H9 (cell line): Measurements from ENCODE around the gene PIP5K1C. TPM values are rescaled to one million over a fixed set of nuclear protein-coding genes. Genes with fewer than 3 reads are reported as not detected.
A peak's percentile ranks its signal among the peaks of the same experiment; 100 is the strongest.

Source experiments
- DNase-seq: peaks from one replicate; pipeline ENCODE4 v3.0.0-alpha.2; 2017
- H2AFZ ChIP-seq: one replicate; pipeline ENCODE4 v1.6.1; 2013; ENCODE audit warnings: mild to moderate bottlenecking, low read length, control low read depth, moderate library complexity
- H2AK5ac ChIP-seq: 2 replicates; pipeline ENCODE4 v1.6.1; 2013; ENCODE audit warnings: low read length, control low read depth, mixed read lengths; ENCODE audit not compliant: insufficient read length
- H2BK120ac ChIP-seq: one replicate; pipeline ENCODE4 v1.6.1; 2013; ENCODE audit warnings: low read depth, mild to moderate bottlenecking, low read length, control low read depth, inconsistent platforms; ENCODE audit not compliant: poor library complexity, severe bottlenecking
- H2BK12ac ChIP-seq: 2 replicates; pipeline ENCODE4 v1.6.1; 2013; ENCODE audit warnings: low read length, control low read depth, mixed read lengths, low read depth; ENCODE audit not compliant: insufficient read length
- H2BK15ac ChIP-seq: 2 replicates; pipeline ENCODE4 v1.6.1; 2013; ENCODE audit warnings: low read depth, low read length, control low read depth
- H2BK20ac ChIP-seq: one replicate; pipeline ENCODE4 v1.6.1; 2013; ENCODE audit warnings: low read depth, mild to moderate bottlenecking, low read length, control low read depth, inconsistent platforms; ENCODE audit not compliant: poor library complexity, severe bottlenecking
- H2BK5ac ChIP-seq: 2 replicates; pipeline ENCODE4 v1.6.1; 2013; ENCODE audit warnings: low read length, control low read depth, mixed read lengths; ENCODE audit not compliant: insufficient read length
- H3K14ac ChIP-seq: 2 replicates; pipeline ENCODE4 v1.6.1; 2013; ENCODE audit warnings: low read length, control low read depth; ENCODE audit not compliant: insufficient read depth
- H3K18ac ChIP-seq: 2 replicates; pipeline ENCODE4 v1.6.1; 2013; ENCODE audit warnings: low read depth, mild to moderate bottlenecking, mixed read lengths, low read length, control low read depth; ENCODE audit not compliant: insufficient read length
- H3K23ac ChIP-seq: 2 replicates; pipeline ENCODE4 v1.6.1; 2013; ENCODE audit warnings: low read length, control low read depth, mixed read lengths, low read depth; ENCODE audit not compliant: insufficient read length
- H3K23me2 ChIP-seq: 2 replicates; pipeline ENCODE4 v1.6.1; 2013; ENCODE audit warnings: low read depth, mild to moderate bottlenecking, mixed read lengths, low read length, control low read depth; ENCODE audit not compliant: insufficient read length, poor library complexity, severe bottlenecking
- H3K27ac ChIP-seq: 2 replicates; pipeline ENCODE4 v1.5.1; 2013; ENCODE audit warnings: low read length, control low read depth, mixed read lengths, low read depth; ENCODE audit not compliant: insufficient read length
- H3K27me3 ChIP-seq: 2 replicates; pipeline ENCODE4 v1.6.1; 2013; ENCODE audit warnings: low read length, control low read depth, inconsistent platforms; ENCODE audit not compliant: insufficient read depth
- H3K4ac ChIP-seq: 2 replicates; pipeline ENCODE4 v1.6.1; 2013; ENCODE audit warnings: low read depth, mild to moderate bottlenecking, control low read depth, inconsistent platforms, low read length, moderate library complexity
- H3K4me1 ChIP-seq: 2 replicates; pipeline ENCODE4 v1.6.1; 2013; ENCODE audit warnings: low read length, control low read depth, inconsistent platforms; ENCODE audit not compliant: insufficient read depth
- H3K4me2 ChIP-seq: 2 replicates; pipeline ENCODE4 v1.6.1; 2013; ENCODE audit warnings: low read length, control low read depth, mixed read lengths; ENCODE audit not compliant: insufficient read length, insufficient read depth
- H3K56ac ChIP-seq: 2 replicates; pipeline ENCODE4 v1.6.1; 2013; ENCODE audit warnings: low read depth, mild to moderate bottlenecking, mixed read lengths, low read length, control low read depth; ENCODE audit not compliant: insufficient read length
- H3K79me1 ChIP-seq: 2 replicates; pipeline ENCODE4 v1.6.1; 2013; ENCODE audit warnings: low read depth, mild to moderate bottlenecking, moderate library complexity, low read length, control low read depth, inconsistent platforms; ENCODE audit not compliant: insufficient read depth, poor library complexity, severe bottlenecking
- H3K79me2 ChIP-seq: 2 replicates; pipeline ENCODE4 v1.6.1; 2013; ENCODE audit warnings: low read length, control low read depth, inconsistent platforms; ENCODE audit not compliant: insufficient read depth
- H3K9ac ChIP-seq: 2 replicates; pipeline ENCODE4 v1.6.1; 2013; ENCODE audit warnings: low read length, control low read depth, mixed read lengths; ENCODE audit not compliant: insufficient read length; ENCODE audit errors: extremely low read depth
- H3K9me3 ChIP-seq: one replicate; pipeline ENCODE4 v1.6.1; 2013; ENCODE audit warnings: low read depth, low read length, inconsistent platforms; ENCODE audit not compliant: control insufficient read depth
- H3T11ph ChIP-seq: one replicate; pipeline ENCODE4 v1.6.1; 2013; ENCODE audit warnings: mild to moderate bottlenecking, low read length, control low read depth, inconsistent platforms
- H4K20me1 ChIP-seq: one replicate; pipeline ENCODE4 v1.6.1; 2013; ENCODE audit not compliant: control insufficient read depth, insufficient read length, insufficient read depth
- H4K5ac ChIP-seq: 2 replicates; pipeline ENCODE4 v1.6.1; 2013; ENCODE audit warnings: low read depth, mild to moderate bottlenecking, mixed read lengths, low read length, control low read depth; ENCODE audit not compliant: insufficient read length
- H4K8ac ChIP-seq: replicated peaks from 2 replicates; pipeline ENCODE4 v1.6.1; 2013; ENCODE audit warnings: low read length, control low read depth, mixed read lengths, low read depth; ENCODE audit not compliant: insufficient read length
- H4K91ac ChIP-seq: 2 replicates; pipeline ENCODE4 v1.6.1; 2013; ENCODE audit warnings: low read depth, mild to moderate bottlenecking, moderate library complexity, mixed read lengths, low read length, control low read depth; ENCODE audit not compliant: insufficient read length
- H3K27ac Mint-ChIP-seq, 3 experiments: 2 replicates in 2 of 3; 3 replicates in 1 of 3; pipeline ENCODE4 v1.8.0; 2020 to 2021; ENCODE audit warnings: mixed read lengths in 3 of 3, mild to moderate bottlenecking in 1 of 3, moderate library complexity in 1 of 3
- H3K27me3 Mint-ChIP-seq: 2 replicates; pipeline ENCODE4 v1.8.0; 2021; ENCODE audit warnings: low read depth, mild to moderate bottlenecking, moderate library complexity, mixed read lengths
- H3K36me3 Mint-ChIP-seq, 3 experiments: 2 replicates in 2 of 3; 3 replicates in 1 of 3; pipeline ENCODE4 v1.8.0; 2020 to 2021; ENCODE audit warnings: low read depth in 3 of 3, mixed read lengths in 3 of 3; ENCODE audit not compliant: insufficient read depth in 1 of 3
- H3K4me1 Mint-ChIP-seq, 2 experiments: 2 replicates each; pipeline ENCODE4 v1.8.0; 2020; ENCODE audit warnings: mixed read lengths in 2 of 2
- H3K4me3 Mint-ChIP-seq, 2 experiments: 2 replicates in 1 of 2; 3 replicates in 1 of 2; pipeline ENCODE4 v1.8.0; 2020 to 2021; ENCODE audit warnings: mild to moderate bottlenecking in 2 of 2, mixed read lengths in 2 of 2, moderate library complexity in 1 of 2
- H3K9me3 Mint-ChIP-seq, 2 experiments: 2 replicates in 1 of 2; 3 replicates in 1 of 2; pipeline ENCODE4 v1.8.0; 2020; ENCODE audit warnings: mild to moderate bottlenecking in 2 of 2, mixed read lengths in 2 of 2, moderate library complexity in 1 of 2
- CTCF ChIP-seq: fragments of 200-600 bp; sonication (generic); conservative IDR thresholded peaks from 3 replicates; pipeline ENCODE4 v1.8.0; 2021; ENCODE audit warnings: antibody characterized with exemption, mild to moderate bottlenecking
- WGBS: extraction: QIAGEN DNeasy Blood & Tissue Kit; methylation state at CpG from one replicate; pipeline ENCODE4 v1.1.7; 2013; ENCODE audit warnings: missing lambda C conversion rate, low lambda C conversion rate, mixed read lengths; ENCODE audit not compliant: insufficient read length; ENCODE audit errors: extremely low coverage; 5-methylcytosine and 5-hydroxymethylcytosine counted together
- total RNA-seq: library from RNA; stranded (reverse); gene quantifications from 2 replicates; pipeline ENCODE4 v1.2.1, GENCODE V29; 2021

Gene PIP5K1C
- total RNA-seq, 1 experiment from 2014 or later = 41.7 TPM

- Histone ChIP-seq H4K91ac (no peak overlapping the region), H2AK5ac (no peak overlapping the region), H2BK5ac (no peak overlapping the region), H3K18ac (no peak overlapping the region), H3K9me3 (no peaks in the 10 kb centered on the region), H3T11ph (no peak overlapping the region), H2BK12ac (no peak overlapping the region), H3K23me2 (no peaks in the 10 kb centered on the region), H4K20me1 (no peaks in the 10 kb centered on the region), H3K4ac (no peak overlapping the region), H2AFZ (no peak overlapping the region), H4K8ac (no peak overlapping the region), H3K4me1 (no peaks in the 10 kb centered on the region), H3K56ac (no peak overlapping the region), H3K9ac (no peak overlapping the region), H2BK15ac (no peak overlapping the region), H2BK120ac (no peak overlapping the region), H3K27ac (no peak overlapping the region), H3K4me2 (no peak overlapping the region), H3K27me3 (no peaks in the 10 kb centered on the region), H3K79me2 (no peaks in the 10 kb centered on the region), H3K23ac (no peak overlapping the region), H3K79me1 (no peaks in the 10 kb centered on the region), H2BK20ac (no peak overlapping the region), H4K5ac (no peak overlapping the region), H3K14ac (no peak overlapping the region)
- Mint-ChIP-seq H3K36me3 (peaks cover 21 to 50% (median 39%) of the 10 kb centered on the region in 3 experiments), H3K27me3 (no peaks in the 10 kb centered on the region), H3K4me3 (no peak overlapping the region; a peak in 1 of 5 replicates), H3K4me1 (no peaks in the 10 kb centered on the region), H3K27ac (0 out of 7 replicates have a peak overlapping the region, but pooled peaks of 1 of the 3 experiments have one; percentile 61), H3K9me3 (no peaks in the 10 kb centered on the region)
- no CpG with 5 or more reads among the region's 37 CpGs for WGBS
- TF ChIP-seq CTCF = no peak
- DNase-seq = no peak
Measured at GRCh38 chr19:3658870-3659745, 41.2 kb downstream of the PIP5K1C start.
